GM12878 (cell line): Measurements from ENCODE around the gene C1GALT1. TPM values are rescaled to one million over a fixed set of nuclear protein-coding genes. Genes with fewer than 3 reads are reported as not detected.

ENCODE experiments used
- BCL11A ChIP-seq: IDR thresholded peaks from 2 replicates; pipeline ENCODE4 v1.6.1; 2011; ENCODE audit warnings: low read depth, low read length
- FOXM1 ChIP-seq: IDR thresholded peaks from 2 replicates; pipeline ENCODE4 v1.6.1; 2012; ENCODE audit warnings: low read depth, mild to moderate bottlenecking, inconsistent platforms, low read length, moderate library complexity
- GABPA ChIP-seq: IDR thresholded peaks from 2 replicates; pipeline ENCODE4 v1.6.1; 2014; ENCODE audit warnings: antibody characterized with exemption, low read depth, mild to moderate bottlenecking, inconsistent platforms
- GATAD2B ChIP-seq: fragments of 450-650 bp; conservative IDR thresholded peaks from 2 replicates; pipeline ENCODE4 v1.6.1; 2017; ENCODE audit warnings: low read depth, mild to moderate bottlenecking, moderate library complexity
- JUND ChIP-seq: IDR thresholded peaks from 2 replicates; pipeline ENCODE4 v1.6.1; 2012; ENCODE audit warnings: low read depth, mild to moderate bottlenecking, low read length, improper control_type of control experiment, moderate library complexity
- LARP7 ChIP-seq: fragments of 450-650 bp; IDR thresholded peaks from 2 replicates; pipeline ENCODE4 v1.6.1; 2017; ENCODE audit warnings: mild to moderate bottlenecking
- NFYB ChIP-seq: IDR thresholded peaks from 2 replicates; pipeline ENCODE4 v1.6.1; 2011; ENCODE audit warnings: low read depth, mild to moderate bottlenecking, low read length, improper control_type of control experiment, moderate library complexity; ENCODE audit not compliant: insufficient read depth
- RCOR1 ChIP-seq: conservative IDR thresholded peaks from 2 replicates; pipeline ENCODE4 v1.6.1; 2012; ENCODE audit warnings: low read depth, low read length, improper control_type of control experiment
- RFX5 ChIP-seq: IDR thresholded peaks from 2 replicates; pipeline ENCODE4 v1.6.1; 2011; ENCODE audit warnings: low read depth, low read length, improper control_type of control experiment
- RUNX3 ChIP-seq: IDR thresholded peaks from 2 replicates; pipeline ENCODE4 v1.6.1; 2012; ENCODE audit warnings: low read length, inconsistent platforms
- SIN3A ChIP-seq: IDR thresholded peaks from 2 replicates; pipeline ENCODE4 v1.6.1; 2012; ENCODE audit warnings: low read depth, low read length, improper control_type of control experiment
- SIX5 ChIP-seq: IDR thresholded peaks from 2 replicates; pipeline ENCODE4 v1.6.1; 2011; ENCODE audit warnings: mild to moderate bottlenecking, low read depth, low read length, moderate library complexity; ENCODE audit not compliant: severe bottlenecking
- SP1 ChIP-seq: IDR thresholded peaks from one replicate; pipeline ENCODE4 v1.6.1; 2011; ENCODE audit warnings: low read depth, low read length
- SREBF2 ChIP-seq: IDR thresholded peaks from 2 replicates; pipeline ENCODE4 v1.6.1; 2012; ENCODE audit warnings: mild to moderate bottlenecking, low read length
- SUZ12 ChIP-seq: fragments of 200-600 bp; sonication (generic); IDR thresholded peaks from one replicate; pipeline ENCODE4 v1.6.1; 2018; ENCODE audit warnings: antibody characterized with exemption, mild to moderate bottlenecking; ENCODE audit not compliant: unreplicated experiment
- polyA plus RNA-seq, 11 experiments: library from polyadenylated mRNA; depleted of rRNA in 4 of 11; unstranded in 6 of 11; stranded (reverse) in 5 of 11; fragments of >200 nt; fragmentation: Nextera tagmentation in 4 of 11; fragmentation: Illumina TruSeq in 1 of 11; extraction: Ambion mirVana in 4 of 11; extraction: Trizol in 1 of 11; gene quantifications; 1 replicate in 1 of 11; 2 replicates in 10 of 11; pipeline versions ENCODE4 v1.2.1 to v1.2.3, GENCODE V29; 2011 to 2016; ENCODE audit warnings: inconsistent platforms in 2 of 11, missing spikeins in 2 of 11, low read depth in 1 of 11
- total RNA-seq, 4 experiments: library from RNA; depleted of rRNA in 3 of 4; stranded (reverse); fragments of >200 nt in 3 of 4; fragmentation: Illumina TruSeq in 1 of 4; extraction: Trizol in 1 of 4; gene quantifications; 2 replicates each; pipeline versions ENCODE4 v1.2.1 to v1.2.3, GENCODE V29; 2013 to 2021
- TF ChIP-seq, protein P1 (sequence below): fragments of 450-650 bp; formaldehyde crosslinking; IDR thresholded peaks from 2 replicates; pipeline ENCODE4 v1.4.0; 2020; ENCODE audit warnings: mild to moderate bottlenecking, moderate library complexity
- TF ChIP-seq, protein P2 (sequence below): fragments of 450-650 bp; IDR thresholded peaks from 2 replicates; pipeline ENCODE4 v1.6.1; 2014; ENCODE audit warnings: mild to moderate bottlenecking
- TF ChIP-seq, protein P3 (sequence below): IDR thresholded peaks from 2 replicates; pipeline ENCODE4 v1.6.1; 2012; ENCODE audit warnings: improper control_type of control experiment, low read depth, low read length; ENCODE audit not compliant: insufficient replicate concordance
- TF ChIP-seq, protein P4 (sequence below): fragments of 450-650 bp; IDR thresholded peaks from 2 replicates; pipeline ENCODE4 v1.6.1; 2016; ENCODE audit warnings: mild to moderate bottlenecking

Gene C1GALT1
- total and polyA plus RNA-seq, 10 of the 15 experiments (the other 5 are each of a cell fraction or from before 2014, with no cell fraction given), result 1.6 to 25.0 (median 8.5) TPM

DNA sequence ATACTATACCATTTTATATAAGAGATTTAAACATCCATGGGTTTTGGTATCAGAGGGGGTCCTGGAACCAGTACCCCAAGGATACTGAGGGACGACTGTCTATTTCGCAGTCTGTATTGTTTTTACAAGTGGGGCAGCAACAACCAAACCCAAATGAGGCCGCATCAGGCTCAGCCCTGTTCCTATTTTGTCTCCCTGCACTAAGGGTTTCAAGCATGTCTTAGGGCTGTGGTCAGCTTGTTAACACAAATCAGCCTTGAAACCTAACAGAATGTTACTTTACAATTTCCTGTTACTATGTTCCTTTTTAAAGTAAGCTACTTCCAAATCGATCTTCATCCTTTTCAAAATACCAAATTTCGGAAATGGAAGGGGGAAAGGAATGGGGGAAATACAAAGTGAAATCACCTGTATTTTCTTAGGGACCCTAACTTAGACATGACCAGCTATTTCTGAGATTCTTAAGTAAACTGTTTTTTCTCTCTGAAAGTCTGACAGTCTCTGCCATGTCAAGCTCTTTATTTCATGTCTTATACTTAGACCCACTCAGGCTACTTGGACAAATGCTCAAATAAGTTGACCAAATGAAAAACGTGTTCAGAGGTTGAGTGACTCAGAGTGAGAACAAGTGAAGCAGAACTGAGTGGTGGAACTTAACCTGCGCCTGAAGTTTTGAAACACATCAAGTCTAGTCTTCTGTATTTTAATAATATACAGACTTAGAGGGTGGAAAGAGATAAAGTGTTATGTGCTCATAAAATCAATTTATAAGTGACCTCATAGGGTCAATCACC lies 75.8 kb downstream of the C1GALT1 start (continued):
- TF ChIP-seq RFX5, result no peak
- no peak for TF ChIP-seq SP1
- TF ChIP-seq JUND, result peak; percentile 89; the same call in 1 of the 2 replicates
- no peak for TF ChIP-seq SIN3A
- TF ChIP-seq LARP7, result no peak
- TF ChIP-seq RUNX3, result peak; percentile 86
- peak; percentile 63; the same call in 1 of the 2 replicates for TF ChIP-seq RCOR1
- peak; percentile 50; the same call in 1 of the 2 replicates for TF ChIP-seq GABPA
- TF ChIP-seq FOXM1, result peak; percentile 76; the same call in 1 of the 2 replicates
- TF ChIP-seq, protein P1, sequence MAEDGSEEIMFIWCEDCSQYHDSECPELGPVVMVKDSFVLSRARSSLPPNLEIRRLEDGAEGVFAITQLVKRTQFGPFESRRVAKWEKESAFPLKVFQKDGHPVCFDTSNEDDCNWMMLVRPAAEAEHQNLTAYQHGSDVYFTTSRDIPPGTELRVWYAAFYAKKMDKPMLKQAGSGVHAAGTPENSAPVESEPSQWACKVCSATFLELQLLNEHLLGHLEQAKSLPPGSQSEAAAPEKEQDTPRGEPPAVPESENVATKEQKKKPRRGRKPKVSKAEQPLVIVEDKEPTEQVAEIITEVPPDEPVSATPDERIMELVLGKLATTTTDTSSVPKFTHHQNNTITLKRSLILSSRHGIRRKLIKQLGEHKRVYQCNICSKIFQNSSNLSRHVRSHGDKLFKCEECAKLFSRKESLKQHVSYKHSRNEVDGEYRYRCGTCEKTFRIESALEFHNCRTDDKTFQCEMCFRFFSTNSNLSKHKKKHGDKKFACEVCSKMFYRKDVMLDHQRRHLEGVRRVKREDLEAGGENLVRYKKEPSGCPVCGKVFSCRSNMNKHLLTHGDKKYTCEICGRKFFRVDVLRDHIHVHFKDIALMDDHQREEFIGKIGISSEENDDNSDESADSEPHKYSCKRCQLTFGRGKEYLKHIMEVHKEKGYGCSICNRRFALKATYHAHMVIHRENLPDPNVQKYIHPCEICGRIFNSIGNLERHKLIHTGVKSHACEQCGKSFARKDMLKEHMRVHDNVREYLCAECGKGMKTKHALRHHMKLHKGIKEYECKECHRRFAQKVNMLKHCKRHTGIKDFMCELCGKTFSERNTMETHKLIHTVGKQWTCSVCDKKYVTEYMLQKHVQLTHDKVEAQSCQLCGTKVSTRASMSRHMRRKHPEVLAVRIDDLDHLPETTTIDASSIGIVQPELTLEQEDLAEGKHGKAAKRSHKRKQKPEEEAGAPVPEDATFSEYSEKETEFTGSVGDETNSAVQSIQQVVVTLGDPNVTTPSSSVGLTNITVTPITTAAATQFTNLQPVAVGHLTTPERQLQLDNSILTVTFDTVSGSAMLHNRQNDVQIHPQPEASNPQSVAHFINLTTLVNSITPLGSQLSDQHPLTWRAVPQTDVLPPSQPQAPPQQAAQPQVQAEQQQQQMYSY (CRISPR knock-in tag), result no peak
- TF ChIP-seq, protein P2, sequence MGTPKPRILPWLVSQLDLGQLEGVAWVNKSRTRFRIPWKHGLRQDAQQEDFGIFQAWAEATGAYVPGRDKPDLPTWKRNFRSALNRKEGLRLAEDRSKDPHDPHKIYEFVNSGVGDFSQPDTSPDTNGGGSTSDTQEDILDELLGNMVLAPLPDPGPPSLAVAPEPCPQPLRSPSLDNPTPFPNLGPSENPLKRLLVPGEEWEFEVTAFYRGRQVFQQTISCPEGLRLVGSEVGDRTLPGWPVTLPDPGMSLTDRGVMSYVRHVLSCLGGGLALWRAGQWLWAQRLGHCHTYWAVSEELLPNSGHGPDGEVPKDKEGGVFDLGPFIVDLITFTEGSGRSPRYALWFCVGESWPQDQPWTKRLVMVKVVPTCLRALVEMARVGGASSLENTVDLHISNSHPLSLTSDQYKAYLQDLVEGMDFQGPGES, result no peak
- no peak for TF ChIP-seq GATAD2B
- no peak for TF ChIP-seq SUZ12
- peak; percentile 69; the same call in 1 of the 2 replicates for TF ChIP-seq BCL11A
- no peak for TF ChIP-seq NFYB
- TF ChIP-seq SIX5, result no peak
- TF ChIP-seq, protein P3, sequence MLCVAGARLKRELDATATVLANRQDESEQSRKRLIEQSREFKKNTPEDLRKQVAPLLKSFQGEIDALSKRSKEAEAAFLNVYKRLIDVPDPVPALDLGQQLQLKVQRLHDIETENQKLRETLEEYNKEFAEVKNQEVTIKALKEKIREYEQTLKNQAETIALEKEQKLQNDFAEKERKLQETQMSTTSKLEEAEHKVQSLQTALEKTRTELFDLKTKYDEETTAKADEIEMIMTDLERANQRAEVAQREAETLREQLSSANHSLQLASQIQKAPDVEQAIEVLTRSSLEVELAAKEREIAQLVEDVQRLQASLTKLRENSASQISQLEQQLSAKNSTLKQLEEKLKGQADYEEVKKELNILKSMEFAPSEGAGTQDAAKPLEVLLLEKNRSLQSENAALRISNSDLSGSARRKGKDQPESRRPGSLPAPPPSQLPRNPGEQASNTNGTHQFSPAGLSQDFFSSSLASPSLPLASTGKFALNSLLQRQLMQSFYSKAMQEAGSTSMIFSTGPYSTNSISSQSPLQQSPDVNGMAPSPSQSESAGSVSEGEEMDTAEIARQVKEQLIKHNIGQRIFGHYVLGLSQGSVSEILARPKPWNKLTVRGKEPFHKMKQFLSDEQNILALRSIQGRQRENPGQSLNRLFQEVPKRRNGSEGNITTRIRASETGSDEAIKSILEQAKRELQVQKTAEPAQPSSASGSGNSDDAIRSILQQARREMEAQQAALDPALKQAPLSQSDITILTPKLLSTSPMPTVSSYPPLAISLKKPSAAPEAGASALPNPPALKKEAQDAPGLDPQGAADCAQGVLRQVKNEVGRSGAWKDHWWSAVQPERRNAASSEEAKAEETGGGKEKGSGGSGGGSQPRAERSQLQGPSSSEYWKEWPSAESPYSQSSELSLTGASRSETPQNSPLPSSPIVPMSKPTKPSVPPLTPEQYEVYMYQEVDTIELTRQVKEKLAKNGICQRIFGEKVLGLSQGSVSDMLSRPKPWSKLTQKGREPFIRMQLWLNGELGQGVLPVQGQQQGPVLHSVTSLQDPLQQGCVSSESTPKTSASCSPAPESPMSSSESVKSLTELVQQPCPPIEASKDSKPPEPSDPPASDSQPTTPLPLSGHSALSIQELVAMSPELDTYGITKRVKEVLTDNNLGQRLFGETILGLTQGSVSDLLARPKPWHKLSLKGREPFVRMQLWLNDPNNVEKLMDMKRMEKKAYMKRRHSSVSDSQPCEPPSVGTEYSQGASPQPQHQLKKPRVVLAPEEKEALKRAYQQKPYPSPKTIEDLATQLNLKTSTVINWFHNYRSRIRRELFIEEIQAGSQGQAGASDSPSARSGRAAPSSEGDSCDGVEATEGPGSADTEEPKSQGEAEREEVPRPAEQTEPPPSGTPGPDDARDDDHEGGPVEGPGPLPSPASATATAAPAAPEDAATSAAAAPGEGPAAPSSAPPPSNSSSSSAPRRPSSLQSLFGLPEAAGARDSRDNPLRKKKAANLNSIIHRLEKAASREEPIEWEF, result no peak
- TF ChIP-seq SREBF2, result no peak
- TF ChIP-seq, protein P4, sequence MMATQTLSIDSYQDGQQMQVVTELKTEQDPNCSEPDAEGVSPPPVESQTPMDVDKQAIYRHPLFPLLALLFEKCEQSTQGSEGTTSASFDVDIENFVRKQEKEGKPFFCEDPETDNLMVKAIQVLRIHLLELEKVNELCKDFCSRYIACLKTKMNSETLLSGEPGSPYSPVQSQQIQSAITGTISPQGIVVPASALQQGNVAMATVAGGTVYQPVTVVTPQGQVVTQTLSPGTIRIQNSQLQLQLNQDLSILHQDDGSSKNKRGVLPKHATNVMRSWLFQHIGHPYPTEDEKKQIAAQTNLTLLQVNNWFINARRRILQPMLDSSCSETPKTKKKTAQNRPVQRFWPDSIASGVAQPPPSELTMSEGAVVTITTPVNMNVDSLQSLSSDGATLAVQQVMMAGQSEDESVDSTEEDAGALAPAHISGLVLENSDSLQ, result peak; percentile 76
